Measurements from ENCODE around the gene FGF1. TPM values are rescaled to one million over a fixed set of nuclear protein-coding genes. Genes with fewer than 3 reads are reported as not detected.

Gene FGF1
- total RNA-seq, 1 donor from 2014 or later, result 1.8 TPM

DNA sequence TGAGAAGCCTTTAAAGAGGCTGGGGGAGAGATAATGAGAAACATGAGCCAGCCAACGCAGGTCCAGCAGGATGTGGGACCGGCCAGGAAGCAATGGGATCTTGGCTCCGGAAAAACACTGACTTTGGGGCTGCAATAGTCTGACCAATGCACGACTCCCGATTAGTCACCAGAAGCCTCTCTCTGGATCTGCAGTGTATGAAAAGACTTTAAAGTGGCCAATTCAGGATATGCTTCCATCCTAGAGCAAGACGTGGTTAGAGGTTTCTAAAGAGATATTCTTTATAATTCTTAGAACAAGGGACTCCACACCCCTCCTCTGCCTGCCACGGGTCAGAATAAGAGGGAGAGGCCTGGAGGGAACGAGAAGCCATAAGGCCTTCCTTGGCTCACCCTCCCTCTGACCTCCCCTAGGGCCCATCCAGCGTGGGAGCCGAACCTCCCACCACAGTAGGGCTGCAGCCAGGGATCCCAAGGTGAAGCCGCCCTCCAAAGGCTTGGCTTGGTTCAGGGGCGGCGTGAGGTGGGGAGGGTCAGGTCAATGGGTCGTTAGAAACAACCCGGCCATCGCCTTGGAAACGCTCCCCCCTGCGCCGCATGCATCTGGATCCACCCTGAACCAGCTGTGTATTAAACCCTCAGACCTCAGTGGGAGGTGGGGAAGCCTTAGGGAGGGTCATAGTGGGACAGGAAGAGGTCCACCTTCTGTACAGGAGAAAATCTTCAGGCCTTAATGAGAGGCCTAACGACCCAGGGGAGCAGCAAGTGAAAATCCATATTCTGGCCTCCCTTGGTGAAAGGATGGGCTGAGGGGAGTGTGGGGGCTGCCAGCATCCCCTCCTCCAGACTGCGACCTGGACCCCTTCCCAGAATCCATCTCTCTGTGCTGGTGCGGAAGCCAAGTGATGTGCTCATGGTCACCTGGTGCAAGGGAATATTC, 11.1 kb downstream of the FGF1 start:
- Histone ChIP-seq H3K4me1 (no peaks in the 10 kb centered on the region), H3K9me3 (no peaks in the 10 kb centered on the region), H3K27ac (no peak overlapping the region), H3K27me3 (no peaks in the 10 kb centered on the region), H3K4me3 (no peak overlapping the region), H3K36me3 (no peaks in the 10 kb centered on the region)
- intact Hi-C loops (cut with DNase I), result no loop called here
- TF ChIP-seq CTCF (IDR thresholded peaks at IDR 0.05), result no peak
- DNase-seq (no peak), ATAC-seq (no peak)

DNA sequence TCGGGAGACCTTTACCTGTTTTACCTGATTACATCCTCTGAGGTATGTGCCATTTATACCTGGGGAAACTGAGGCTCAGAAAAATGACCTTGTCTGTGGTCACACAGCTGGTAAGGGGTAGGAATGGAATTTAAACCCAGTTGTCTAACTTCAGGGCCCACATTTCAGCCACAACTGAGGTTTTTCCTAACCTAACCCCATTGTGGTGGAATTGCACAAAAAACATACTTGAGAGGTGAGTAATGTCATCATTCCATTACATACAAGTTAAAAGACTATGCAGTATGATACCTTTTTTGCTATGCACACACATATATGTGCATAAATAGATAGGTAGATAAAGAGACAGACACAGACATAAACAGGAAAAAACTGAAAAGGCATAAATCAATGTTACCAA, 14.1 kb downstream of the FGF1 start:
- Histone ChIP-seq H3K4me1 (no peaks in the 10 kb centered on the region), H3K4me3 (no peak overlapping the region), H3K36me3 (no peaks in the 10 kb centered on the region), H3K27ac (no peak overlapping the region), H3K9me3 (no peaks in the 10 kb centered on the region), H3K27me3 (no peaks in the 10 kb centered on the region)
- intact Hi-C loops (cut with DNase I), result no loop called here
- TF ChIP-seq CTCF (IDR thresholded peaks at IDR 0.05), result no peak
- ATAC-seq, result no peak
- DNase-seq, result no peak

GRCh38 chr5:142671266-142671665, 14.6 kb downstream of the FGF1 start:
- TF ChIP-seq CTCF (IDR thresholded peaks at IDR 0.05), result no peak
- H3K4me3 ChIP-seq, result no peak overlapping the region
- no peaks in the 10 kb centered on the region for H3K36me3 ChIP-seq
- H3K9me3 ChIP-seq, result no peaks in the 10 kb centered on the region
- no peaks in the 10 kb centered on the region for H3K27me3 ChIP-seq
- no peaks in the 10 kb centered on the region for H3K4me1 ChIP-seq
- intact Hi-C loops (cut with DNase I), result no loop called here
- ATAC-seq, result no peak
- H3K27ac ChIP-seq, result no peak overlapping the region
- no peak for DNase-seq

GRCh38 chr5:142670804-142671203, 15.1 kb downstream of the FGF1 start:
- H3K9me3 ChIP-seq, result no peaks in the 10 kb centered on the region
- no peak for TF ChIP-seq CTCF (IDR thresholded peaks at IDR 0.05)
- no peak overlapping the region for H3K27ac ChIP-seq
- ATAC-seq (no peak), DNase-seq (no peak)
- H3K27me3 ChIP-seq, result no peaks in the 10 kb centered on the region
- no peak overlapping the region for H3K4me3 ChIP-seq
- H3K36me3 ChIP-seq, result no peaks in the 10 kb centered on the region
- intact Hi-C loops (cut with DNase I), result no loop called here
- H3K4me1 ChIP-seq, result no peaks in the 10 kb centered on the region

DNA sequence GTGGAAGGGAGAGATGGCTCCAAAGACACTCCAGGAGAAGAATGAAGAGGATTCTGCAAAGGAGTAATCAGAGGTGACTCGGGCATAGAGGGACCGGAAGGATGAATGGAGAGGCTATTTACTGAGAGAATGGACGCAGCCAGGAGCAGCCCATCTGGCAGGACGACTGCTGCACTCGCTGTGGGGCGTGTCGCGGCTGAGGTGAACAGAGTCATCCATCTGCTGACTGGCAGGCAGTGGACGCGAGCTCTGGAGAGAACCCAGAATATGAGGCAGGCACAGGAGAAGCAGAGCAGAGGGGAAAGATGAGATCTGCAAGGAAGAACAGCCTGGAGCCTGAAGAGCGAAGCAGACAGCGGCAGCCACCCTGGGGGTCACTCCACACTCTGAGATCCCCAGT, 16.4 kb downstream of the FGF1 start:
- ATAC-seq (no peak), DNase-seq (no peak)
- H3K27ac ChIP-seq, result no peak overlapping the region
- no peaks in the 10 kb centered on the region for H3K4me1 ChIP-seq
- no peaks in the 10 kb centered on the region for H3K36me3 ChIP-seq
- H3K4me3 ChIP-seq, result no peak overlapping the region
- no peak for TF ChIP-seq CTCF (IDR thresholded peaks at IDR 0.05)
- intact Hi-C loops (cut with DNase I), result no loop called here
- H3K27me3 ChIP-seq, result no peaks in the 10 kb centered on the region
- no peaks in the 10 kb centered on the region for H3K9me3 ChIP-seq
